Lower leg skin (tissue), 3 donors: Measurements from ENCODE around the gene HTR3E.

Experiments
- CTCF ChIP-seq, 3 donors: fragments of 450-650 bp; IDR thresholded peaks; one replicate each; pipeline ENCODE4 v1.5.1; 2016; ENCODE audit warnings: antibody characterized with exemption in 3 of 3, mild to moderate bottlenecking in 3 of 3, moderate library complexity in 2 of 3
- POLR2A ChIP-seq, 2 donors: fragments of 450-650 bp; IDR thresholded peaks; one replicate each; pipeline ENCODE4 v1.6.1; 2016 to 2017; ENCODE audit warnings: antibody characterized with exemption in 2 of 2, mild to moderate bottlenecking in 1 of 2, moderate library complexity in 1 of 2

GRCh38 chr3:184116017-184116416 lies 19.2 kb downstream of the HTR3E start:
- no peak for TF ChIP-seq POLR2A (IDR thresholded peaks at IDR 0.05)
- TF ChIP-seq CTCF (IDR thresholded peaks at IDR 0.05), result no peak
